ELF-1 (cell line): Measurements from ENCODE around the gene RPLP1.

Source experiments
- DNase-seq: peaks from one replicate; pipeline ENCODE4 v3.0.0-alpha.2; 2016; ENCODE audit warnings: low read depth, low spot score

Gene RPLP1

GRCh38 chr15:69496001-69496400 lies 43.4 kb downstream of the RPLP1 start:
- DNase-seq = no peak

GRCh38 chr15:69497076-69497475 lies 44.5 kb downstream of the RPLP1 start:
- no peak for DNase-seq

GRCh38 chr15:69497667-69498066 lies 45.0 kb downstream of the RPLP1 start:
- no peak for DNase-seq

GRCh38 chr15:69498282-69498681 lies 45.7 kb downstream of the RPLP1 start:
- DNase-seq = no peak

GRCh38 chr15:69498987-69499386 lies 46.4 kb downstream of the RPLP1 start:
- no peak for DNase-seq

- DNase-seq = no peak
Observed at GRCh38 chr15:69499521-69500211, 47.0 kb downstream of the RPLP1 start.

- no peak for DNase-seq
Observed at GRCh38 chr15:69500339-69500738, 47.7 kb downstream of the RPLP1 start.

GRCh38 chr15:69501456-69501855 lies 48.8 kb downstream of the RPLP1 start:
- DNase-seq = no peak

GRCh38 chr15:69502470-69503045 lies 49.9 kb downstream of the RPLP1 start:
- no peak for DNase-seq

- DNase-seq = no peak
Observed at GRCh38 chr15:69504352-69505040, 51.9 kb downstream of the RPLP1 start.
